ENCODE data around the gene AHRR.
A peak's percentile ranks its signal among the peaks of the same experiment; 100 is the strongest.

The AHRR gene

GRCh38 chr5:332843-333242, 11.3 kb downstream of the AHRR start:
- no peak for TF ChIP-seq EP300 (IDR thresholded peaks at IDR 0.05; ENCODE audit: borderline replicate concordance)
- TF ChIP-seq CEBPB (IDR thresholded peaks at IDR 0.05): no peak
- TF ChIP-seq CREB1 (IDR thresholded peaks at IDR 0.05; ENCODE audit: low read depth): no peak
- no peak for TF ChIP-seq EGR1 (IDR thresholded peaks at IDR 0.05)
- TF ChIP-seq RAD21 (IDR thresholded peaks at IDR 0.05; ENCODE audit: low read depth): no peak
- no peak for TF ChIP-seq NFIC (IDR thresholded peaks at IDR 0.05)
- TF ChIP-seq ZBTB7A (IDR thresholded peaks at IDR 0.05; ENCODE audit: low read depth): no peak

GRCh38 chr5:333945-334344, 12.4 kb downstream of the AHRR start:
- TF ChIP-seq YY1 (IDR thresholded peaks at IDR 0.05; ENCODE audit: low read depth) (no peak), EP300 (IDR thresholded peaks at IDR 0.05; ENCODE audit: borderline replicate concordance) (no peak), CEBPB (IDR thresholded peaks at IDR 0.05) (no peak), NFIC (IDR thresholded peaks at IDR 0.05) (no peak), FOXM1 (IDR thresholded peaks at IDR 0.05; ENCODE audit: borderline replicate concordance, low read depth) (no peak), TEAD4 (IDR thresholded peaks at IDR 0.05) (no peak), TAF1 (IDR thresholded peaks at IDR 0.05; ENCODE audit: low read depth) (no peak), RAD21 (IDR thresholded peaks at IDR 0.05; ENCODE audit: low read depth) (no peak), ZBTB7A (IDR thresholded peaks at IDR 0.05; ENCODE audit: low read depth) (no peak), TCF12 (IDR thresholded peaks at IDR 0.05; ENCODE audit: low read depth) (no peak)
- TF ChIP-seq, protein P1, sequence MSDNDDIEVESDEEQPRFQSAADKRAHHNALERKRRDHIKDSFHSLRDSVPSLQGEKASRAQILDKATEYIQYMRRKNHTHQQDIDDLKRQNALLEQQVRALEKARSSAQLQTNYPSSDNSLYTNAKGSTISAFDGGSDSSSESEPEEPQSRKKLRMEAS (IDR thresholded peaks at IDR 0.05): no peak

DNA sequence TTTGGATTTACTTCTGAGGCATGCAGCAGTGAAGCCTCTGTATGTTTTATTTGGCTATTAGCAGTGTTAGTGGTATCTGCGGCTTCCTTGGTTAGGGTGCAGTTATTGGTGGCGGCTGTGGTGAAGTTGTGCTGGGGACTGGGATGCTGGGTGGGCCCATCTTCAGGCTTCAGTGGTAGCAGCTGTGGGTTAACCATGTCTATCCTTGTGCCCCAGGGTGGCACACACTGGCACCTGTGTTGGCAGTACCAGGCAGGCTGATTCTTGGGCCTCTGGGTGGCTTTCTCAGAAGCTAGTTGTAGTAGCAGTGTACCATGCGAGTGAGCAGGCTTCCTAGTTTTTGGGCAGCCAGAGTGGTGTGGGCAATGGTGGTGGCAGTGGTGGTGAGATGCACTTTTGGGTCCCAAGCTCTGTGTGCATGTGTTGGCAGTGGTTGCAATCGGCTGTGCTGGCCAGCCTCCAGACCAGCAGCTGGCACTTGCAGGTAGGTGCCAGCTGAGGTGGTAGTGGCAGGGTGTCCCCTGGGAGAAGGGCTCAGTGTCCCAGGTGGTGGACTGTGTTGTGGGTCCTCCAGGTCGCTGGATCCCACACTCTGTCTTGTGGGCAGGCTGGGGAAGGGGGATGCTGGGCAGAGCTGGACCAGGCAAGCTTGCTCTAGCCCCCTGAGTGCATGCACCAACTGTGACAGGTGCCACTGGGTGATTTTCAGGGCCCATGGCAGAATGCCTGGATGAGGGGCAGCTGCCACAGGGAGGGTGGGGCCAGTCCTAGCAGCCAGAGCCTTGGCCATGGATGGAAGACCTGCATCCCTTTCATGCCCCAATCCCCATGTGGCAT, 13.6 kb downstream of the AHRR start:
- TF ChIP-seq TCF12 (IDR thresholded peaks at IDR 0.05; ENCODE audit: low read depth) (no peak), EP300 (IDR thresholded peaks at IDR 0.05; ENCODE audit: borderline replicate concordance) (no peak), TAF1 (IDR thresholded peaks at IDR 0.05; ENCODE audit: low read depth) (no peak), NFIC (IDR thresholded peaks at IDR 0.05) (no peak)
- TF ChIP-seq, protein P2, sequence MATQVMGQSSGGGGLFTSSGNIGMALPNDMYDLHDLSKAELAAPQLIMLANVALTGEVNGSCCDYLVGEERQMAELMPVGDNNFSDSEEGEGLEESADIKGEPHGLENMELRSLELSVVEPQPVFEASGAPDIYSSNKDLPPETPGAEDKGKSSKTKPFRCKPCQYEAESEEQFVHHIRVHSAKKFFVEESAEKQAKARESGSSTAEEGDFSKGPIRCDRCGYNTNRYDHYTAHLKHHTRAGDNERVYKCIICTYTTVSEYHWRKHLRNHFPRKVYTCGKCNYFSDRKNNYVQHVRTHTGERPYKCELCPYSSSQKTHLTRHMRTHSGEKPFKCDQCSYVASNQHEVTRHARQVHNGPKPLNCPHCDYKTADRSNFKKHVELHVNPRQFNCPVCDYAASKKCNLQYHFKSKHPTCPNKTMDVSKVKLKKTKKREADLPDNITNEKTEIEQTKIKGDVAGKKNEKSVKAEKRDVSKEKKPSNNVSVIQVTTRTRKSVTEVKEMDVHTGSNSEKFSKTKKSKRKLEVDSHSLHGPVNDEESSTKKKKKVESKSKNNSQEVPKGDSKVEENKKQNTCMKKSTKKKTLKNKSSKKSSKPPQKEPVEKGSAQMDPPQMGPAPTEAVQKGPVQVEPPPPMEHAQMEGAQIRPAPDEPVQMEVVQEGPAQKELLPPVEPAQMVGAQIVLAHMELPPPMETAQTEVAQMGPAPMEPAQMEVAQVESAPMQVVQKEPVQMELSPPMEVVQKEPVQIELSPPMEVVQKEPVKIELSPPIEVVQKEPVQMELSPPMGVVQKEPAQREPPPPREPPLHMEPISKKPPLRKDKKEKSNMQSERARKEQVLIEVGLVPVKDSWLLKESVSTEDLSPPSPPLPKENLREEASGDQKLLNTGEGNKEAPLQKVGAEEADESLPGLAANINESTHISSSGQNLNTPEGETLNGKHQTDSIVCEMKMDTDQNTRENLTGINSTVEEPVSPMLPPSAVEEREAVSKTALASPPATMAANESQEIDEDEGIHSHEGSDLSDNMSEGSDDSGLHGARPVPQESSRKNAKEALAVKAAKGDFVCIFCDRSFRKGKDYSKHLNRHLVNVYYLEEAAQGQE (IDR thresholded peaks at IDR 0.05; ENCODE audit: low read depth): no peak

DNA sequence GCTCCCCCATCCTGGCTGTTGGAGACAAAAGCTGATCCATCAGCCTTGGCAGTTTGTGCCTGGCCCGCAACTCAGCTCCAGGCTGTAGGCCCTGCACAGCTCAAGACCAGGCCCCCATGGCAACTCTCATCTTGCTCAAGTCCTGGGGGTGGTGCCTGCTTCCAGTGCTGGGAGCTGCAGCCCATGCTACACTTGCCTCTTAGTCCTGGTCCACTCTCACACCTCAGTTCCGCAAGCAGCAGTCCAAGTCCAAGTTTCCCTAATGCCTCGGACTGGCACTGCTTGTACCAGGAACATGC, 14.2 kb downstream of the AHRR start:
- no peak for TF ChIP-seq YY1 (IDR thresholded peaks at IDR 0.05; ENCODE audit: low read depth)
- no peak for TF ChIP-seq RAD21 (IDR thresholded peaks at IDR 0.05; ENCODE audit: low read depth)
- TF ChIP-seq CREB1 (IDR thresholded peaks at IDR 0.05; ENCODE audit: low read depth): no peak
- TF ChIP-seq TCF12 (IDR thresholded peaks at IDR 0.05; ENCODE audit: low read depth): no peak

DNA sequence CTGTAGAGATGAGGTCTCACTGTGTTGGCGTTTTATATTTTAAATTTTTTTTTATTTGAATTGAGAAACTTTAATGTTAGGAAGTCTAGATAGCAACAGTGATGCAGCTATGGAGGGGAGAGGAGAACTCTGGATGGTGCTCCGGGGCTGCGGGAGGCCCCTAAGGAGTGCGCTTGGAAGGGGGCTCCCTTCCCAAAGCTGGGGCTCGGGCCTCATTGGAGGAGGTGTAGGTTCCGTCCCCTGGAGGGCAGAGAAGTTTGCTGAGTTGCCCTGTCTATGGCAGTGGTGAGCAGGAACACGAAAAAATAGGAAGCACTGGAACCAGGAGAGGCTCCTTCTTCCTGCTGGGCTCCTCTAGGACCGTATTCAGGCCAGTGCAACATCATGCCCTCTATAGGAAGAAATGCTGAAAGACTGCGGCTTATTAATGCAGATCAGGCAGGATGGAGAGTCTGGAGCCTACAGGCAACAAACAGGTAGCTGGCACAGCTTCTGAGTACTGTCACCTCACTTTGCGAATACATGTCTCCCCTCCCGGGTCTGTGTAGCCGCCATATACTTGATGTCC, 16.1 kb downstream of the AHRR start:
- TF ChIP-seq RAD21 (IDR thresholded peaks at IDR 0.05; ENCODE audit: low read depth) (peak; percentile 55), TEAD4 (IDR thresholded peaks at IDR 0.05) (peak; percentile 85), ZBTB7A (IDR thresholded peaks at IDR 0.05; ENCODE audit: low read depth) (no peak)

GRCh38 chr5:342501-343460, 21.3 kb downstream of the AHRR start:
- TF ChIP-seq CEBPB (IDR thresholded peaks at IDR 0.05) (no peak), EP300 (IDR thresholded peaks at IDR 0.05; ENCODE audit: borderline replicate concordance) (no peak), TAF1 (IDR thresholded peaks at IDR 0.05; ENCODE audit: low read depth) (no peak), USF1 (IDR thresholded peaks at IDR 0.05) (no peak), TCF12 (IDR thresholded peaks at IDR 0.05; ENCODE audit: low read depth) (no peak), TEAD4 (IDR thresholded peaks at IDR 0.05) (no peak)
- TF ChIP-seq, protein P1 (IDR thresholded peaks at IDR 0.05): no peak
- TF ChIP-seq, protein P2 (IDR thresholded peaks at IDR 0.05; ENCODE audit: low read depth): no peak
